Lower leg skin (tissue), 4 donors: Measurements from ENCODE around the gene C1orf35. TPM values are rescaled to one million over a fixed set of nuclear protein-coding genes. Genes with fewer than 3 reads are reported as not detected.
"Not testable (repeated sequence)": the region's sequence is repeated elsewhere in the genome, so short reads cannot be mapped to it uniquely, and the experiment has no call there.

Experiments
- DNase-seq, 2 donors: peaks; one replicate each; pipeline ENCODE4 v3.0.0-alpha.2; 2019; ENCODE audit warnings: low spot score in 2 of 2
- H3K4me3 ChIP-seq: fragments of 200-600 bp; sonication (generic); 2 replicates; pipeline ENCODE4 v1.5.1; 2017; ENCODE audit warnings: mild to moderate bottlenecking, low read depth; ENCODE audit not compliant: poor library complexity, severe bottlenecking
- CTCF ChIP-seq, 3 donors: fragments of 450-650 bp; IDR thresholded peaks; one replicate each; pipeline ENCODE4 v1.5.1; 2016; ENCODE audit warnings: antibody characterized with exemption in 3 of 3, mild to moderate bottlenecking in 3 of 3, moderate library complexity in 2 of 3
- POLR2A ChIP-seq, 2 donors: fragments of 450-650 bp; IDR thresholded peaks; one replicate each; pipeline ENCODE4 v1.6.1; 2016 to 2017; ENCODE audit warnings: antibody characterized with exemption in 2 of 2, mild to moderate bottlenecking in 1 of 2, moderate library complexity in 1 of 2
- WGBS, 2 donors: methylation state at CpG; one replicate each; pipeline ENCODE4 v1.1.5; 2018; 5-methylcytosine and 5-hydroxymethylcytosine counted together
- intact Hi-C: fragments of 100-400 bp; cut with DNase I; formaldehyde crosslinking; loops from one replicate; pipeline ENCODE4 v1.15.0; 2023; ENCODE audit warnings: low total_unique reads
- total RNA-seq, 4 donors: library from RNA; depleted of rRNA; stranded (reverse); fragments of >200 nt; gene quantifications; one replicate each; pipeline ENCODE4 v1.1.0, GENCODE V29; 2016

C1orf35 gene
- total RNA-seq, 4 donors from 2014 or later: 16.9 to 37.0 (median 31.3) TPM

- no peak overlapping the region for H3K4me3 ChIP-seq
- TF ChIP-seq POLR2A (IDR thresholded peaks at IDR 0.05): no peak
- TF ChIP-seq CTCF (IDR thresholded peaks at IDR 0.05): no peak
- WGBS, 2 donors: 97% methylated on average over 4 of the region's 4 CpGs
- intact Hi-C loops: no loop called here
- DNase-seq: no peak
Observed at GRCh38 chr1:228117335-228117734, 14.2 kb upstream of the C1orf35 start.

- 76 to 78% methylated on average over 3 of the region's 3 CpGs for WGBS, 2 donors
- no peak for DNase-seq
- intact Hi-C loops: no loop called here
- TF ChIP-seq POLR2A (IDR thresholded peaks at IDR 0.05): no peak
- TF ChIP-seq CTCF (IDR thresholded peaks at IDR 0.05): no peak
- no peak overlapping the region for H3K4me3 ChIP-seq
Observed at GRCh38 chr1:228114827-228115226, 11.7 kb upstream of the C1orf35 start.

- intact Hi-C loops: no loop called here
- TF ChIP-seq CTCF (IDR thresholded peaks at IDR 0.05) (no peak), POLR2A (IDR thresholded peaks at IDR 0.05) (no peak)
- 94 to 100% methylated on average over 1 of the region's 1 CpG for WGBS, 2 donors
- H3K4me3 ChIP-seq: no peak overlapping the region
- no peak for DNase-seq
Observed at GRCh38 chr1:228112617-228113016, 9.5 kb upstream of the C1orf35 start.

- intact Hi-C loops: no loop called here
- no peak for TF ChIP-seq CTCF (IDR thresholded peaks at IDR 0.05)
- TF ChIP-seq POLR2A (IDR thresholded peaks at IDR 0.05): no peak
- peak in 1 of 2 donors; percentile 25 for DNase-seq
- H3K4me3 ChIP-seq: no peak overlapping the region
- WGBS, 2 donors: 90 to 93% methylated on average over 7 of the region's 7 CpGs
Observed at GRCh38 chr1:228112167-228112566, 9.0 kb upstream of the C1orf35 start.

- intact Hi-C loops: not testable (repeated sequence)
Observed at GRCh38 chr1:228111315-228111714, 8.2 kb upstream of the C1orf35 start.

GRCh38 chr1:228110556-228110955 lies 7.4 kb upstream of the C1orf35 start:
- intact Hi-C loops: no loop called here
- WGBS, 2 donors: 89 to 91% methylated on average over 7 of the region's 7 CpGs

More at GRCh38 chr1:228111315-228111714, 8.2 kb upstream of the C1orf35 start:
- 91 to 95% methylated on average over 6 of the region's 6 CpGs for WGBS, 2 donors
- DNase-seq: peak in 1 of 2 donors; percentile 71
- not testable (repeated sequence) for H3K4me3 ChIP-seq

GRCh38 chr1:228109962-228110488 lies 6.9 kb upstream of the C1orf35 start:
- H3K4me3 ChIP-seq: peak overlapping the region; percentile 98
- TF ChIP-seq POLR2A (IDR thresholded peaks at IDR 0.05): no peak
- no peak for TF ChIP-seq CTCF (IDR thresholded peaks at IDR 0.05)
- intact Hi-C loops: no loop called here
- 23 to 28% methylated on average over 15 of the region's 15 CpGs for WGBS, 2 donors
- peak in 1 of 2 donors; percentile 90 for DNase-seq

More at GRCh38 chr1:228110556-228110955, 7.4 kb upstream of the C1orf35 start:
- TF ChIP-seq POLR2A (IDR thresholded peaks at IDR 0.05): no peak
- DNase-seq: peak in 1 of 2 donors; percentile 67
- H3K4me3 ChIP-seq: no peak overlapping the region
